HG03097 (cell line): ENCODE results near the gene RGN.
"Not testable (repeated sequence)": the region's sequence is repeated elsewhere in the genome, so short reads cannot be mapped to it uniquely, and the experiment has no call there.

Experiments
- ATAC-seq: cut with Tn5 transposase; IDR thresholded peaks from one replicate; pipeline ENCODE4 v1.9.1; 2021; ENCODE audit not compliant: unreplicated experiment, low FRiP score

Gene RGN

GRCh38 chrX:47078129-47079043, at the start of gene RGN:
TSS of gene RGN (plus strand) at chrX:47078443. CDS start at chrX:47081145, 2,702 bp downstream.
- ATAC-seq: no peak

GRCh38 chrX:47030339-47030738, 47.9 kb upstream of the RGN start:
- ATAC-seq: no peak

- no peak for ATAC-seq
These were observed 30.3 kb upstream of the RGN start for GRCh38 chrX:47047989-47048388.

- no peak for ATAC-seq
These were observed 18.9 kb upstream of the RGN start for GRCh38 chrX:47059142-47059874.

GRCh38 chrX:47060708-47061107, 17.5 kb upstream of the RGN start:
- ATAC-seq: no peak

- no peak for ATAC-seq
These were observed 16.9 kb upstream of the RGN start for GRCh38 chrX:47061238-47061919.

- no peak for ATAC-seq
These were observed 15.1 kb upstream of the RGN start for GRCh38 chrX:47063179-47063578.

- ATAC-seq: no peak
These were observed 10.0 kb upstream of the RGN start for GRCh38 chrX:47068214-47068613.

- ATAC-seq: no peak
These were observed 9.5 kb upstream of the RGN start for GRCh38 chrX:47068720-47069119.

GRCh38 chrX:47080215-47080914, 2.1 kb downstream of the RGN start:
- ATAC-seq: no peak

- no peak for ATAC-seq
These were observed 2.6 kb downstream of the RGN start for GRCh38 chrX:47080915-47081236.

GRCh38 chrX:47091149-47091775, 13.0 kb downstream of the RGN start:
- no peak for ATAC-seq

- no peak for ATAC-seq
These were observed 15.0 kb downstream of the RGN start for GRCh38 chrX:47093248-47093647.

- no peak for ATAC-seq
These were observed 15.6 kb downstream of the RGN start for GRCh38 chrX:47093860-47094259.

- no peak for ATAC-seq
These were observed 18.8 kb downstream of the RGN start for GRCh38 chrX:47097018-47097417.

- ATAC-seq: no peak
These were observed 20.3 kb downstream of the RGN start for GRCh38 chrX:47098338-47099094.

- ATAC-seq: no peak
These were observed 23.0 kb downstream of the RGN start for GRCh38 chrX:47101206-47101605.

- not testable (repeated sequence) for ATAC-seq
These were observed 32.8 kb downstream of the RGN start for GRCh38 chrX:47110936-47111615.
